Measurements from ENCODE around the gene FOXC1.

FOXC1 gene

GRCh38 chr6:1643830-1644445, 34.2 kb downstream of the FOXC1 start:
- DNase-seq (ENCODE audit: low read depth in 2 of 2): no peak

GRCh38 chr6:1644516-1645060, 34.9 kb downstream of the FOXC1 start:
- DNase-seq (ENCODE audit: low read depth in 2 of 2): no peak

GRCh38 chr6:1645466-1646185, 35.9 kb downstream of the FOXC1 start:
- DNase-seq (ENCODE audit: low read depth in 2 of 2): no peak

GRCh38 chr6:1651362-1651761, 41.6 kb downstream of the FOXC1 start:
- no peak for DNase-seq (ENCODE audit: low read depth in 2 of 2)

DNA sequence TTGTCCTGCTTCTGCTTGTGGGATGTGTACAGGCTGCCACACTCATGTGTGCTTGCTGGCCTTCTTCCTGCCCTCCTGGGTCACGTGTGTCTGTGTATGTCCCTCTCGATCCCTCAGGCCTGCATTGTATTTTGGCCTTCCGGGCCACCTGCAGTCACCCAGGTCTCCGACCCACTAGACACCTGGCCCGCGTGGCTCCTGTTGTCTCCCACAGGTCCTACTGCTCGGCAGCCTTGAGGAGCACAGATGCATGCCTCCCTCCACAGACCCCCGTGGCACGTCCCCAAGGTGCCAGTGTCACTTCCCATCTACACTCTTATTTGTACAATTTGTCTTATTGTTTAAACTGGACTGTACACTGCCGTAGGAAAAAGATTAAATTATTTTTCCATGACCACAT, 43.1 kb downstream of the FOXC1 start:
- no peak for DNase-seq (ENCODE audit: low read depth in 2 of 2)

- no peak for DNase-seq (ENCODE audit: low read depth in 2 of 2)
These were observed 44.3 kb downstream of the FOXC1 start for GRCh38 chr6:1654054-1654453.

- no peak for DNase-seq (ENCODE audit: low read depth in 2 of 2)
These were observed 47.5 kb downstream of the FOXC1 start for GRCh38 chr6:1657116-1657770.

GRCh38 chr6:1657771-1658165, 48.1 kb downstream of the FOXC1 start:
- DNase-seq (ENCODE audit: low read depth in 2 of 2): no peak

- DNase-seq (ENCODE audit: low read depth in 2 of 2): no peak
These were observed 48.7 kb downstream of the FOXC1 start for GRCh38 chr6:1658212-1659005.

DNA sequence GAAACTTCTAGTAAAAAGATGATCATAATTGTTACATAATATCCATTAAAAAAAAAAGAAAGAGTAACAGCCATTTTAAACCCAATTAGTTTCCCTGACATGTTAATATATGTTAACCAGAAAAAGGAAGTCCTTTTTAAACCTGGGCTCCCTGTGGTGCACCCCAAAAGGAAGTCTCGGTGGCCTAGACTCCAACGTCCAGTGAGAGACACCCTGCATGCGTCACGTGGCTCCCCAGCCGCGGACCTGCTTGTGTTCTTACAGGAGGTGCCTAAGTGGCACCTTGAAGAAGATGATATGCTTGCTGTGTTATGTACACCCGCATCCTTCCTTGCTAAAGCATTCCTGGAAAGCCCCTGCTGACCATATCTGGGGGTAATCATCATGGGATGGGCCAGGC, 50.1 kb downstream of the FOXC1 start:
- DNase-seq (ENCODE audit: low read depth in 2 of 2): no peak

DNA sequence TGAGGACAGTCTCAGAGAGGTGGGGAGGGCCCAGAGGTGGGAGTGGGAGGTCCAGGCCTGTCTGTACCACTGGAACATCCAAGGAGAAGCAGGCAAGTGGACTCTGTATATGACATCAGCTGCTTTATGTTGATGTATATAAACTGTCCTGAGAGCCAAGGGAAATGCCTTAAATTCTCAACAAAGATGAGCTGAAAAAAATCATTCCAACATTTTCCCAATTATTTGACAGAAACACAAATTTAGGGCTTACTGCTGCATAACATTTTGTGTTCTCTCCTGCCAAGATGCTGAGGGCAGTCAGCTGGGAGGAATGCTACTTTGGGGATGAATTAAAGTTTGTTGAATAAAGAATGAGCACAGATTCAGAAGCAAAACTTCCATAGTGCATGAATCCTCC, 52.8 kb downstream of the FOXC1 start:
- no peak for DNase-seq (ENCODE audit: low read depth in 2 of 2)
